GM21825 (cell line): ENCODE results near the gene RASGEF1C.

Experiments
- ATAC-seq: cut with Tn5 transposase; IDR thresholded peaks from one replicate; pipeline ENCODE4 v1.9.1; 2021; ENCODE audit warnings: mild to moderate bottlenecking, moderate library complexity; ENCODE audit not compliant: unreplicated experiment

Gene RASGEF1C

GRCh38 chr5:180068519-180069090, 140.4 kb downstream of the RASGEF1C start:
- no peak for ATAC-seq

GRCh38 chr5:180067986-180068385, 141.0 kb downstream of the RASGEF1C start:
- ATAC-seq: no peak

GRCh38 chr5:180060192-180060591, 148.8 kb downstream of the RASGEF1C start:
- no peak for ATAC-seq

- ATAC-seq: no peak
Measured at GRCh38 chr5:180059326-180059725, 149.7 kb downstream of the RASGEF1C start.

- ATAC-seq: no peak
Measured at GRCh38 chr5:180056153-180056552, 152.9 kb downstream of the RASGEF1C start.

- no peak for ATAC-seq
Measured at GRCh38 chr5:180054226-180054625, 154.8 kb downstream of the RASGEF1C start.

GRCh38 chr5:180053061-180053602, 155.9 kb downstream of the RASGEF1C start:
- no peak for ATAC-seq

- ATAC-seq: no peak
Measured at GRCh38 chr5:180052211-180052818, 156.7 kb downstream of the RASGEF1C start.
